ENCODE results near the gene CLGN. TPM values are rescaled to one million over a fixed set of nuclear protein-coding genes. Genes with fewer than 3 reads are reported as not detected.
A peak's percentile ranks its signal among the peaks of the same experiment; 100 is the strongest.

CLGN gene
- total RNA-seq, 1 experiment from 2014 or later = 2.9 TPM

DNA sequence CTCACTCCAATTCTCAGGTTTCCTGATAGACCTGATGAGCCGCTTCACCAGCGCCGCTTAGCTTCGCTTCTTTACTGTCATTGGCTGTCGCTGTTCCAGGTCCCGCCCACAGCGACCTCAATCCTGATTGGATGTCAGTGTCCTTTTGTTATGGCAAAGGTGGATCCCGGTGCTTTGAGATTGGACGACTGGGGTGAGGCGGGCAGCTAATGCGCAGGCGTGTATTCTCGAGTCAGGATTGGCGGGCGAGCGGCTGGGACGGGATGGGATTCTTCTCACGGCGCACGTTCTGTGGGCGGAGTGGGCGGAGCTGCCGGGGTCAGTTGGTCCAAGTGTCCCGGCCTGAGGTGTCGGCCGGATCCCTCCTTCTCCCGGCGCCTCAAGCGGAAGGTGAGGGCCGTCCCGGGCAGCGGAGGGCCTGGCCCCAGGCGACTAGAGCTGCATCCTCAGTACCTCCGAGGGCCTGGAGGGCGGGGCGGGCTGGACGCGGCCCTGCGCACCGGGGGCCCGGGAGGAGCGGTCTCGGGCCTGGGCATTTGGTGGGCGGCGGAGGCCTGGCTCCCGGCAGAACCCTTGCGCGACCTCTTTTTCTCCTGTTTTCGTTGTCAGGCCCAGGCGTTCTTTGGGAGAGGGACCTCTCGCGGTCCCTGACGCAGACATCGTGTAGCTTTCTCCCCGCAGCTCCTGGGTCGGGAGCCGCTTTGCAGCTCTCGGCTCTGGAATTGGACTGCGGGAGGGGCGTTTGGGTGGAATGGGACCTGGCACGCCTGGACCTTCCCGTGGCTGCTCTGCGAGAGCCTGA, 53.9 kb downstream of the CLGN start, which contains the start of gene SCOC:
Gene SCOC (plus strand): TSS at position 319 of the 802 bp plus-strand sequence. CDS start 5,525 bp downstream, outside the sequence.
- Mint-ChIP-seq H3K4me3 (no peak within 1 kb of the TSS; a peak in 1 of 5 replicates), H3K27me3 (ENCODE audit: low read depth) (peaks cover 3% of the 10 kb centered on the region; the same call in 1 of the 2 replicates), H3K36me3 (ENCODE audit: insufficient read depth in 1 of 3, low read depth in 3 of 3) (no peaks in the 10 kb centered on the region), H3K27ac (peak within 1 kb of the TSS; percentile 85 to 96 (median 96); a peak in 6 of 7 replicates), H3K4me1 (peaks cover 14 to 20% of the 10 kb centered on the region in 2 experiments), H3K9me3 (no peaks in the 10 kb centered on the region)
- Histone ChIP-seq H2BK120ac (ENCODE audit: low read depth, low read length, poor library complexity, severe bottlenecking) (no peak within 1 kb of the TSS), H3K4me2 (ENCODE audit: insufficient read depth, insufficient read length, low read length) (peak within 1 kb of the TSS; percentile 99), H3K27me3 (ENCODE audit: insufficient read depth, low read length) (no peaks in the 10 kb centered on the region), H2AK5ac (ENCODE audit: insufficient read length, low read length) (no peak within 1 kb of the TSS), H3K9ac (ENCODE audit: extremely low read depth, insufficient read length, low read length) (peak within 1 kb of the TSS; percentile 92), H3K4me1 (ENCODE audit: insufficient read depth, low read length) (no peaks in the 10 kb centered on the region), H2BK20ac (ENCODE audit: low read depth, low read length, poor library complexity, severe bottlenecking) (no peak within 1 kb of the TSS), H4K5ac (ENCODE audit: insufficient read length, low read depth, low read length) (no peak within 1 kb of the TSS), H2BK12ac (ENCODE audit: insufficient read length, low read depth, low read length) (no peak within 1 kb of the TSS), H3K14ac (ENCODE audit: insufficient read depth, low read length) (peak within 1 kb of the TSS; percentile 85), H3K23ac (ENCODE audit: insufficient read length, low read depth, low read length) (no peak within 1 kb of the TSS), H4K20me1 (ENCODE audit: control insufficient read depth, insufficient read depth, insufficient read length) (no peaks in the 10 kb centered on the region), H3K18ac (ENCODE audit: insufficient read length, low read depth, low read length) (peak within 1 kb of the TSS; percentile 56), H3K27ac (ENCODE audit: insufficient read length, low read depth, low read length) (no peak within 1 kb of the TSS), H3T11ph (ENCODE audit: low read length) (no peak within 1 kb of the TSS), H2BK15ac (ENCODE audit: low read depth, low read length) (no peak within 1 kb of the TSS), H3K9me3 (ENCODE audit: control insufficient read depth, low read depth, low read length) (no peaks in the 10 kb centered on the region), H4K91ac (ENCODE audit: insufficient read length, low read depth, low read length) (no peak within 1 kb of the TSS), H2AFZ (ENCODE audit: low read length) (no peak within 1 kb of the TSS), H3K79me1 (ENCODE audit: insufficient read depth, low read depth, low read length, poor library complexity, severe bottlenecking) (no peaks in the 10 kb centered on the region), H3K56ac (ENCODE audit: insufficient read length, low read depth, low read length) (no peak within 1 kb of the TSS), H3K79me2 (ENCODE audit: insufficient read depth, low read length) (peaks cover 17% of the 10 kb centered on the region; the same call in 1 of the 2 replicates), H3K4ac (ENCODE audit: low read depth, low read length) (no peak within 1 kb of the TSS), H3K23me2 (ENCODE audit: insufficient read length, low read depth, low read length, poor library complexity, severe bottlenecking) (peaks cover 5% of the 10 kb centered on the region), H4K8ac (replicated peaks; ENCODE audit: insufficient read length, low read depth, low read length) (no peak within 1 kb of the TSS), H2BK5ac (ENCODE audit: insufficient read length, low read length) (no peak within 1 kb of the TSS)
- peak; percentile 100 for DNase-seq
- TF ChIP-seq, protein P1, sequence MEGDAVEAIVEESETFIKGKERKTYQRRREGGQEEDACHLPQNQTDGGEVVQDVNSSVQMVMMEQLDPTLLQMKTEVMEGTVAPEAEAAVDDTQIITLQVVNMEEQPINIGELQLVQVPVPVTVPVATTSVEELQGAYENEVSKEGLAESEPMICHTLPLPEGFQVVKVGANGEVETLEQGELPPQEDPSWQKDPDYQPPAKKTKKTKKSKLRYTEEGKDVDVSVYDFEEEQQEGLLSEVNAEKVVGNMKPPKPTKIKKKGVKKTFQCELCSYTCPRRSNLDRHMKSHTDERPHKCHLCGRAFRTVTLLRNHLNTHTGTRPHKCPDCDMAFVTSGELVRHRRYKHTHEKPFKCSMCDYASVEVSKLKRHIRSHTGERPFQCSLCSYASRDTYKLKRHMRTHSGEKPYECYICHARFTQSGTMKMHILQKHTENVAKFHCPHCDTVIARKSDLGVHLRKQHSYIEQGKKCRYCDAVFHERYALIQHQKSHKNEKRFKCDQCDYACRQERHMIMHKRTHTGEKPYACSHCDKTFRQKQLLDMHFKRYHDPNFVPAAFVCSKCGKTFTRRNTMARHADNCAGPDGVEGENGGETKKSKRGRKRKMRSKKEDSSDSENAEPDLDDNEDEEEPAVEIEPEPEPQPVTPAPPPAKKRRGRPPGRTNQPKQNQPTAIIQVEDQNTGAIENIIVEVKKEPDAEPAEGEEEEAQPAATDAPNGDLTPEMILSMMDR (conservative IDR thresholded peaks at IDR 0.05) = no peak
- WGBS (ENCODE audit: extremely low coverage, insufficient read length, low lambda C conversion rate) = no CpG with 5 or more reads among the region's 63 CpGs

All from H9 (cell line).